ENCODE measurements around the gene MLN. TPM values are rescaled to one million over a fixed set of nuclear protein-coding genes. Genes with fewer than 3 reads are reported as not detected.

MLN gene
- total RNA-seq, 1 experiment from 2014 or later: not detected

DNA sequence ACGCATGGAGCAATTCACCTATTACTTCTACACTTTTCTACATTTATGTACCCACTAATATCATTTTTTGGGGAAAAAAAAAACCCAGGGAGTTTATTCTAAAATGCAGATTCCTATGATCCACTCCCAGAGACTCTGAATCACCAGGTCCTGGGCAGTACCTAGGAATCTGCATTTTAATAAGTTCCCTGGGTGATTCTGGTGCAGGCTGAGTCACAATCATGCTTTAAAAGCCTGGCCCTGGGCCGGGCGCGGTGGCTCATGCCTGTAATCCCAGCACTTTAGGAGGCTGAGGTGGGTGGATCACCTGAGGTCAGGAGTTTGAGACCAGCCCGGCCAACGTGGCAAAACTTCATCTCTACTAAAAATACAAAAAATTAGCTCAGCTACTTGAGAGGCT, 43.3 kb upstream of the MLN start:
- Histone ChIP-seq H3K79me2 (ENCODE audit: insufficient read depth, low read length) (no peaks in the 10 kb centered on the region), H3K9ac (ENCODE audit: low read length) (no peak overlapping the region), H3K9me2 (ENCODE audit: insufficient read depth) (no peaks in the 10 kb centered on the region), H2AFZ (ENCODE audit: low read depth, low read length, poor library complexity, severe bottlenecking) (no peak overlapping the region), H3K4me1 (ENCODE audit: control insufficient read depth in 1 of 2, insufficient read depth in 2 of 2, low read length in 2 of 2) (peaks cover 0 to 10% of the 10 kb centered on the region in 2 experiments; a peak in 1 of 4 replicates), H3K4me2 (ENCODE audit: low read length) (no peak overlapping the region), H3K4me3 (replicated peaks in 1 of 2; ENCODE audit: low read depth in 1 of 2, low read length in 2 of 2) (no peak overlapping the region), H3K36me3 (ENCODE audit: control insufficient read depth in 1 of 2, insufficient read depth in 2 of 2, low read length in 2 of 2) (no peaks in the 10 kb centered on the region), H3K9me3 (ENCODE audit: control insufficient read depth in 1 of 2, insufficient read depth in 1 of 2, low read depth in 1 of 2, low read length in 2 of 2) (no peaks in the 10 kb centered on the region), H4K20me1 (ENCODE audit: insufficient read depth) (no peaks in the 10 kb centered on the region), H3K27ac (ENCODE audit: low read depth, low read length) (no peak overlapping the region), H3K27me3 (ENCODE audit: insufficient read depth, low read length) (no peaks in the 10 kb centered on the region)
- intact Hi-C loops (cut with micrococcal nuclease): no loop called here
- TF ChIP-seq EZH2phosphoT487 (IDR thresholded peaks at IDR 0.05; ENCODE audit: borderline replicate concordance): no peak
- TF ChIP-seq CEBPB (IDR thresholded peaks at IDR 0.05; ENCODE audit: low read depth): no peak
- DNase-seq (ENCODE audit: low read depth, low spot score): no peak
- ChIA-PET CTCF (no interaction called here), RAD21 (ENCODE audit: low non-redundant PET in 1 of 2, low total read pairs in 2 of 2, uncharacterized antibody in 2 of 2, unreplicated experiment in 2 of 2) (no interaction called here), POLR2A (no interaction called here)
- no peak for ATAC-seq
- BruUV-seq (replicated peaks): no TSS peak

DNA sequence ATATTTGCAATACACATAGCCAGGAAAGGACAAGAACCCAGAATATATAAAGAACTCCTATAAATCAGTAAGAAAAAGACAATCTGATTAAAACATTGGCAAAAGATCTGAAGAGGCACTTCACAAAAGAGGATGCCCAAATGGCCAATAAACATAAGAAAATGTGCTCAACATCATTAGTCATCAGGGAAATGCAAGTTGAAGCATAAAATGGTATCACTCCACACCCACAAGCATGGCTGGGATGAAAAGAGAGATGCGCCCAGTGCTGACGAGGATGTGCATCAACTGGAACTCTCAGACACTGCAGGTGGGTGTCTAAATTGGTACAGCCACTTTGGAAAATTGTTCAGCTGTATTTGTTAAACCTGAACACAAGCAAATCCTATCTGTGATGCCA, 42.4 kb upstream of the MLN start:
- Histone ChIP-seq H3K9me3 (ENCODE audit: control insufficient read depth in 1 of 2, insufficient read depth in 1 of 2, low read depth in 1 of 2, low read length in 2 of 2) (no peaks in the 10 kb centered on the region), H3K4me1 (ENCODE audit: control insufficient read depth in 1 of 2, insufficient read depth in 2 of 2, low read length in 2 of 2) (peaks cover 3 to 7% of the 10 kb centered on the region in 2 experiments; a peak in 3 of 4 replicates), H3K9me2 (ENCODE audit: insufficient read depth) (no peaks in the 10 kb centered on the region), H3K9ac (ENCODE audit: low read length) (no peak overlapping the region), H3K36me3 (ENCODE audit: control insufficient read depth in 1 of 2, insufficient read depth in 2 of 2, low read length in 2 of 2) (no peaks in the 10 kb centered on the region), H2AFZ (ENCODE audit: low read depth, low read length, poor library complexity, severe bottlenecking) (no peak overlapping the region), H4K20me1 (ENCODE audit: insufficient read depth) (no peaks in the 10 kb centered on the region), H3K79me2 (ENCODE audit: insufficient read depth, low read length) (no peaks in the 10 kb centered on the region), H3K4me3 (replicated peaks in 1 of 2; ENCODE audit: low read depth in 1 of 2, low read length in 2 of 2) (no peak overlapping the region), H3K27me3 (ENCODE audit: insufficient read depth, low read length) (no peaks in the 10 kb centered on the region), H3K4me2 (ENCODE audit: low read length) (no peak overlapping the region), H3K27ac (ENCODE audit: low read depth, low read length) (no peak overlapping the region)
- POLR2A ChIA-PET: no interaction called here
- CTCF ChIA-PET: no interaction called here
- ATAC-seq (no peak), DNase-seq (ENCODE audit: low read depth, low spot score) (no peak)
- BruUV-seq (replicated peaks): no TSS peak
- intact Hi-C loops (cut with micrococcal nuclease): no loop called here
- TF ChIP-seq POLR2A (IDR thresholded peaks at IDR 0.05; ENCODE audit: borderline replicate concordance, extremely low read depth, insufficient read depth, insufficient read length) (no peak), SP1 (IDR thresholded peaks at IDR 0.05; ENCODE audit: low read depth) (no peak), CBX3 (IDR thresholded peaks at IDR 0.05; ENCODE audit: low read depth) (no peak), POLR2AphosphoS5 (IDR thresholded peaks at IDR 0.05; ENCODE audit: low read depth, low read length) (no peak), ELF1 (IDR thresholded peaks at IDR 0.05; ENCODE audit: borderline replicate concordance, low read depth) (no peak), SRF (IDR thresholded peaks at IDR 0.05; ENCODE audit: low read depth) (no peak), SIN3A (IDR thresholded peaks at IDR 0.05; ENCODE audit: low read depth) (no peak), CEBPB (IDR thresholded peaks at IDR 0.05; ENCODE audit: low read depth) (no peak)
- TF ChIP-seq, protein P1, sequence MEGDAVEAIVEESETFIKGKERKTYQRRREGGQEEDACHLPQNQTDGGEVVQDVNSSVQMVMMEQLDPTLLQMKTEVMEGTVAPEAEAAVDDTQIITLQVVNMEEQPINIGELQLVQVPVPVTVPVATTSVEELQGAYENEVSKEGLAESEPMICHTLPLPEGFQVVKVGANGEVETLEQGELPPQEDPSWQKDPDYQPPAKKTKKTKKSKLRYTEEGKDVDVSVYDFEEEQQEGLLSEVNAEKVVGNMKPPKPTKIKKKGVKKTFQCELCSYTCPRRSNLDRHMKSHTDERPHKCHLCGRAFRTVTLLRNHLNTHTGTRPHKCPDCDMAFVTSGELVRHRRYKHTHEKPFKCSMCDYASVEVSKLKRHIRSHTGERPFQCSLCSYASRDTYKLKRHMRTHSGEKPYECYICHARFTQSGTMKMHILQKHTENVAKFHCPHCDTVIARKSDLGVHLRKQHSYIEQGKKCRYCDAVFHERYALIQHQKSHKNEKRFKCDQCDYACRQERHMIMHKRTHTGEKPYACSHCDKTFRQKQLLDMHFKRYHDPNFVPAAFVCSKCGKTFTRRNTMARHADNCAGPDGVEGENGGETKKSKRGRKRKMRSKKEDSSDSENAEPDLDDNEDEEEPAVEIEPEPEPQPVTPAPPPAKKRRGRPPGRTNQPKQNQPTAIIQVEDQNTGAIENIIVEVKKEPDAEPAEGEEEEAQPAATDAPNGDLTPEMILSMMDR (IDR thresholded peaks at IDR 0.05 in 2 of 3, conservative IDR thresholded peaks at IDR 0.05 in 1 of 3; ENCODE audit: borderline replicate concordance in 1 of 3, insufficient read depth in 1 of 3, low read depth in 2 of 3, low read length in 2 of 3): no peak
- TF ChIP-seq, protein P2, sequence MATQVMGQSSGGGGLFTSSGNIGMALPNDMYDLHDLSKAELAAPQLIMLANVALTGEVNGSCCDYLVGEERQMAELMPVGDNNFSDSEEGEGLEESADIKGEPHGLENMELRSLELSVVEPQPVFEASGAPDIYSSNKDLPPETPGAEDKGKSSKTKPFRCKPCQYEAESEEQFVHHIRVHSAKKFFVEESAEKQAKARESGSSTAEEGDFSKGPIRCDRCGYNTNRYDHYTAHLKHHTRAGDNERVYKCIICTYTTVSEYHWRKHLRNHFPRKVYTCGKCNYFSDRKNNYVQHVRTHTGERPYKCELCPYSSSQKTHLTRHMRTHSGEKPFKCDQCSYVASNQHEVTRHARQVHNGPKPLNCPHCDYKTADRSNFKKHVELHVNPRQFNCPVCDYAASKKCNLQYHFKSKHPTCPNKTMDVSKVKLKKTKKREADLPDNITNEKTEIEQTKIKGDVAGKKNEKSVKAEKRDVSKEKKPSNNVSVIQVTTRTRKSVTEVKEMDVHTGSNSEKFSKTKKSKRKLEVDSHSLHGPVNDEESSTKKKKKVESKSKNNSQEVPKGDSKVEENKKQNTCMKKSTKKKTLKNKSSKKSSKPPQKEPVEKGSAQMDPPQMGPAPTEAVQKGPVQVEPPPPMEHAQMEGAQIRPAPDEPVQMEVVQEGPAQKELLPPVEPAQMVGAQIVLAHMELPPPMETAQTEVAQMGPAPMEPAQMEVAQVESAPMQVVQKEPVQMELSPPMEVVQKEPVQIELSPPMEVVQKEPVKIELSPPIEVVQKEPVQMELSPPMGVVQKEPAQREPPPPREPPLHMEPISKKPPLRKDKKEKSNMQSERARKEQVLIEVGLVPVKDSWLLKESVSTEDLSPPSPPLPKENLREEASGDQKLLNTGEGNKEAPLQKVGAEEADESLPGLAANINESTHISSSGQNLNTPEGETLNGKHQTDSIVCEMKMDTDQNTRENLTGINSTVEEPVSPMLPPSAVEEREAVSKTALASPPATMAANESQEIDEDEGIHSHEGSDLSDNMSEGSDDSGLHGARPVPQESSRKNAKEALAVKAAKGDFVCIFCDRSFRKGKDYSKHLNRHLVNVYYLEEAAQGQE (IDR thresholded peaks at IDR 0.05; ENCODE audit: low read depth): no peak
- TF ChIP-seq, protein P3, sequence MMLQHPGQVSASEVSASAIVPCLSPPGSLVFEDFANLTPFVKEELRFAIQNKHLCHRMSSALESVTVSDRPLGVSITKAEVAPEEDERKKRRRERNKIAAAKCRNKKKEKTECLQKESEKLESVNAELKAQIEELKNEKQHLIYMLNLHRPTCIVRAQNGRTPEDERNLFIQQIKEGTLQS (IDR thresholded peaks at IDR 0.05): no peak
- RAD21 ChIA-PET (ENCODE audit: low non-redundant PET in 1 of 2, low total read pairs in 2 of 2, uncharacterized antibody in 2 of 2, unreplicated experiment in 2 of 2): no interaction called here
